ENCODE measurements around the gene HOXD8. TPM values are rescaled to one million over a fixed set of nuclear protein-coding genes. Genes with fewer than 3 reads are reported as not detected.

Gene HOXD8
- total RNA-seq, 2 experiments from 2014 or later = not detected

Small RNAs within 50 kb of the gene (microRNA-seq; reads per million reads assigned to microRNA genes)
- 7.7 reads per million, percentile 6 among the genes with 10 or more reads in this experiment for gene MIR10B

Other genes starting within 250 kb of the HOXD8 start
- gene LNPK, start 127.4 kb upstream of the HOXD8 start, total RNA-seq = 10 to 100 TPM; 41.5 to 45.4 TPM
- gene EVX2, start 45.7 kb upstream of the HOXD8 start, total RNA-seq = not detected
- gene HOXD13, start 37.0 kb upstream of the HOXD8 start, total RNA-seq = not detected
- not detected for gene HOXD12, start 29.9 kb upstream of the HOXD8 start, total RNA-seq
- not detected for gene HOXD11, start 22.4 kb upstream of the HOXD8 start, total RNA-seq
- not detected for gene HOXD10, start 12.9 kb upstream of the HOXD8 start, total RNA-seq
- gene HOXD9, start 7.0 kb upstream of the HOXD8 start, total RNA-seq = not detected
- gene HOXD4, start 21.8 kb downstream of the HOXD8 start, total RNA-seq = not detected
- gene HOXD3, start 27.6 kb downstream of the HOXD8 start, total RNA-seq = not detected
- gene HOXD1, start 59.0 kb downstream of the HOXD8 start, total RNA-seq = not detected
- 10 to 100 TPM; 11.4 to 12.7 TPM for gene MTX2, start 139.7 kb downstream of the HOXD8 start, total RNA-seq

All from activated naive CD8-positive, alpha-beta T cell treated with anti-CD3 and anti-CD28 coated beads, Interleukin-2, amount 10 ng/mL, durations not matched to agents 7 days and 5 days (primary cell).